Measurements from ENCODE around the gene ERCC6L2.

ERCC6L2 gene

GRCh38 chr9:95920017-95920416, 44.5 kb downstream of the ERCC6L2 start:
- Histone ChIP-seq H3K27ac (ENCODE audit: low read depth, low read length, severe bottlenecking) (no peak overlapping the region), H3K36me3 (ENCODE audit: control insufficient read depth, insufficient read depth, low read length) (peaks cover 71% of the 10 kb centered on the region), H3K4me3 (ENCODE audit: extremely low read depth, insufficient read depth, low read length, poor library complexity, severe bottlenecking) (no peak overlapping the region), H3K9me3 (ENCODE audit: control insufficient read depth, low read length) (peaks cover 5% of the 10 kb centered on the region), H3K4me1 (ENCODE audit: control insufficient read depth, insufficient read depth, low read length, poor library complexity, severe bottlenecking) (no peaks in the 10 kb centered on the region)
- WGBS, 2 experiments (ENCODE audit: insufficient coverage in 2 of 2) = 100% methylated on average over 1 of the region's 2 CpGs

GRCh38 chr9:95923794-95924193, 48.3 kb downstream of the ERCC6L2 start:
- no peaks in the 10 kb centered on the region for H3K4me1 ChIP-seq (ENCODE audit: control insufficient read depth, insufficient read depth, low read length, poor library complexity, severe bottlenecking)
- no peak overlapping the region for H3K27ac ChIP-seq (ENCODE audit: low read depth, low read length, severe bottlenecking)
- H3K9me3 ChIP-seq (ENCODE audit: control insufficient read depth, low read length) = peaks cover 5% of the 10 kb centered on the region
- WGBS, 2 experiments (ENCODE audit: insufficient coverage in 2 of 2) = 90 to 100% methylated on average over 2 of the region's 2 CpGs
- H3K36me3 ChIP-seq (ENCODE audit: control insufficient read depth, insufficient read depth, low read length) = peaks cover 55% of the 10 kb centered on the region
- H3K4me3 ChIP-seq (ENCODE audit: extremely low read depth, insufficient read depth, low read length, poor library complexity, severe bottlenecking) = no peak overlapping the region

GRCh38 chr9:95924987-95925386, 49.5 kb downstream of the ERCC6L2 start:
- Histone ChIP-seq H3K4me3 (ENCODE audit: extremely low read depth, insufficient read depth, low read length, poor library complexity, severe bottlenecking) (no peak overlapping the region), H3K27ac (ENCODE audit: low read depth, low read length, severe bottlenecking) (no peak overlapping the region), H3K4me1 (ENCODE audit: control insufficient read depth, insufficient read depth, low read length, poor library complexity, severe bottlenecking) (no peaks in the 10 kb centered on the region), H3K36me3 (ENCODE audit: control insufficient read depth, insufficient read depth, low read length) (peaks cover 53% of the 10 kb centered on the region), H3K9me3 (ENCODE audit: control insufficient read depth, low read length) (peaks cover 5% of the 10 kb centered on the region)
- WGBS, 2 experiments (ENCODE audit: insufficient coverage in 2 of 2) = no CpG with 5 or more reads among the region's 1 CpG

GRCh38 chr9:95927271-95928004, 51.9 kb downstream of the ERCC6L2 start:
- no peaks in the 10 kb centered on the region for H3K9me3 ChIP-seq (ENCODE audit: control insufficient read depth, low read length)
- no peak overlapping the region for H3K27ac ChIP-seq (ENCODE audit: low read depth, low read length, severe bottlenecking)
- H3K36me3 ChIP-seq (ENCODE audit: control insufficient read depth, insufficient read depth, low read length) = peaks cover 50% of the 10 kb centered on the region
- no peaks in the 10 kb centered on the region for H3K4me1 ChIP-seq (ENCODE audit: control insufficient read depth, insufficient read depth, low read length, poor library complexity, severe bottlenecking)
- no peak overlapping the region for H3K4me3 ChIP-seq (ENCODE audit: extremely low read depth, insufficient read depth, low read length, poor library complexity, severe bottlenecking)

GRCh38 chr9:95930277-95930676, 54.8 kb downstream of the ERCC6L2 start:
- H3K36me3 ChIP-seq (ENCODE audit: control insufficient read depth, insufficient read depth, low read length) = peaks cover 54% of the 10 kb centered on the region
- no CpG with 5 or more reads among the region's 1 CpG for WGBS, 2 experiments (ENCODE audit: insufficient coverage in 2 of 2)
- H3K4me1 ChIP-seq (ENCODE audit: control insufficient read depth, insufficient read depth, low read length, poor library complexity, severe bottlenecking) = no peaks in the 10 kb centered on the region
- no peak overlapping the region for H3K27ac ChIP-seq (ENCODE audit: low read depth, low read length, severe bottlenecking)
- no peak overlapping the region for H3K4me3 ChIP-seq (ENCODE audit: extremely low read depth, insufficient read depth, low read length, poor library complexity, severe bottlenecking)
- no peaks in the 10 kb centered on the region for H3K9me3 ChIP-seq (ENCODE audit: control insufficient read depth, low read length)

- H3K4me3 ChIP-seq (ENCODE audit: extremely low read depth, insufficient read depth, low read length, poor library complexity, severe bottlenecking) = no peak overlapping the region
- H3K36me3 ChIP-seq (ENCODE audit: control insufficient read depth, insufficient read depth, low read length) = peaks cover 59% of the 10 kb centered on the region
- peaks cover 8% of the 10 kb centered on the region for H3K9me3 ChIP-seq (ENCODE audit: control insufficient read depth, low read length)
- WGBS, 2 experiments (ENCODE audit: insufficient coverage in 2 of 2) = no CpG with 5 or more reads among the region's 2 CpGs
- H3K4me1 ChIP-seq (ENCODE audit: control insufficient read depth, insufficient read depth, low read length, poor library complexity, severe bottlenecking) = no peaks in the 10 kb centered on the region
- H3K27ac ChIP-seq (ENCODE audit: low read depth, low read length, severe bottlenecking) = no peak overlapping the region
Measured at GRCh38 chr9:95935861-95936578, 60.5 kb downstream of the ERCC6L2 start.

GRCh38 chr9:95936579-95937075, 61.1 kb downstream of the ERCC6L2 start:
- WGBS, 2 experiments (ENCODE audit: insufficient coverage in 2 of 2) = 86% methylated on average over 1 of the region's 3 CpGs; no CpG with 5 or more reads in 1 of the 2 experiments
- Histone ChIP-seq H3K4me1 (ENCODE audit: control insufficient read depth, insufficient read depth, low read length, poor library complexity, severe bottlenecking) (no peaks in the 10 kb centered on the region), H3K27ac (ENCODE audit: low read depth, low read length, severe bottlenecking) (no peak overlapping the region), H3K9me3 (ENCODE audit: control insufficient read depth, low read length) (peaks cover 8% of the 10 kb centered on the region), H3K4me3 (ENCODE audit: extremely low read depth, insufficient read depth, low read length, poor library complexity, severe bottlenecking) (no peak overlapping the region), H3K36me3 (ENCODE audit: control insufficient read depth, insufficient read depth, low read length) (peaks cover 59% of the 10 kb centered on the region)

GRCh38 chr9:95937131-95937530, 61.6 kb downstream of the ERCC6L2 start:
- peaks cover 8% of the 10 kb centered on the region for H3K9me3 ChIP-seq (ENCODE audit: control insufficient read depth, low read length)
- H3K4me1 ChIP-seq (ENCODE audit: control insufficient read depth, insufficient read depth, low read length, poor library complexity, severe bottlenecking) = no peaks in the 10 kb centered on the region
- no peak overlapping the region for H3K4me3 ChIP-seq (ENCODE audit: extremely low read depth, insufficient read depth, low read length, poor library complexity, severe bottlenecking)
- peaks cover 59% of the 10 kb centered on the region for H3K36me3 ChIP-seq (ENCODE audit: control insufficient read depth, insufficient read depth, low read length)
- H3K27ac ChIP-seq (ENCODE audit: low read depth, low read length, severe bottlenecking) = no peak overlapping the region
- WGBS, 2 experiments (ENCODE audit: insufficient coverage in 2 of 2) = 100% methylated on average over 1 of the region's 3 CpGs; no CpG with 5 or more reads in 1 of the 2 experiments

- Histone ChIP-seq H3K27ac (ENCODE audit: low read depth, low read length, severe bottlenecking) (no peak overlapping the region), H3K9me3 (ENCODE audit: control insufficient read depth, low read length) (peaks cover 10% of the 10 kb centered on the region), H3K4me1 (ENCODE audit: control insufficient read depth, insufficient read depth, low read length, poor library complexity, severe bottlenecking) (no peaks in the 10 kb centered on the region), H3K4me3 (ENCODE audit: extremely low read depth, insufficient read depth, low read length, poor library complexity, severe bottlenecking) (no peak overlapping the region), H3K36me3 (ENCODE audit: control insufficient read depth, insufficient read depth, low read length) (peaks cover 55% of the 10 kb centered on the region)
- no CpG with 5 or more reads among the region's 1 CpG for WGBS, 2 experiments (ENCODE audit: insufficient coverage in 2 of 2)
Measured at GRCh38 chr9:95938724-95939123, 63.2 kb downstream of the ERCC6L2 start.

- no peaks in the 10 kb centered on the region for H3K4me1 ChIP-seq (ENCODE audit: control insufficient read depth, insufficient read depth, low read length, poor library complexity, severe bottlenecking)
- no peak overlapping the region for H3K27ac ChIP-seq (ENCODE audit: low read depth, low read length, severe bottlenecking)
- H3K4me3 ChIP-seq (ENCODE audit: extremely low read depth, insufficient read depth, low read length, poor library complexity, severe bottlenecking) = no peak overlapping the region
- 100% methylated on average over 1 of the region's 1 CpG for WGBS, 2 experiments (ENCODE audit: insufficient coverage in 2 of 2)
- peaks cover 60% of the 10 kb centered on the region for H3K36me3 ChIP-seq (ENCODE audit: control insufficient read depth, insufficient read depth, low read length)
- H3K9me3 ChIP-seq (ENCODE audit: control insufficient read depth, low read length) = peaks cover 13% of the 10 kb centered on the region
Measured at GRCh38 chr9:95939472-95939871, 64.0 kb downstream of the ERCC6L2 start.

- H3K4me3 ChIP-seq (ENCODE audit: extremely low read depth, insufficient read depth, low read length, poor library complexity, severe bottlenecking) = no peak overlapping the region
- peaks cover 64% of the 10 kb centered on the region for H3K36me3 ChIP-seq (ENCODE audit: control insufficient read depth, insufficient read depth, low read length)
- peaks cover 13% of the 10 kb centered on the region for H3K9me3 ChIP-seq (ENCODE audit: control insufficient read depth, low read length)
- no CpG with 5 or more reads among the region's 2 CpGs for WGBS, 2 experiments (ENCODE audit: insufficient coverage in 2 of 2)
- no peaks in the 10 kb centered on the region for H3K4me1 ChIP-seq (ENCODE audit: control insufficient read depth, insufficient read depth, low read length, poor library complexity, severe bottlenecking)
- H3K27ac ChIP-seq (ENCODE audit: low read depth, low read length, severe bottlenecking) = no peak overlapping the region
Measured at GRCh38 chr9:95940265-95940664, 64.8 kb downstream of the ERCC6L2 start.
